Measurements from ENCODE around the gene FAM83F.

Gene FAM83F

DNA sequence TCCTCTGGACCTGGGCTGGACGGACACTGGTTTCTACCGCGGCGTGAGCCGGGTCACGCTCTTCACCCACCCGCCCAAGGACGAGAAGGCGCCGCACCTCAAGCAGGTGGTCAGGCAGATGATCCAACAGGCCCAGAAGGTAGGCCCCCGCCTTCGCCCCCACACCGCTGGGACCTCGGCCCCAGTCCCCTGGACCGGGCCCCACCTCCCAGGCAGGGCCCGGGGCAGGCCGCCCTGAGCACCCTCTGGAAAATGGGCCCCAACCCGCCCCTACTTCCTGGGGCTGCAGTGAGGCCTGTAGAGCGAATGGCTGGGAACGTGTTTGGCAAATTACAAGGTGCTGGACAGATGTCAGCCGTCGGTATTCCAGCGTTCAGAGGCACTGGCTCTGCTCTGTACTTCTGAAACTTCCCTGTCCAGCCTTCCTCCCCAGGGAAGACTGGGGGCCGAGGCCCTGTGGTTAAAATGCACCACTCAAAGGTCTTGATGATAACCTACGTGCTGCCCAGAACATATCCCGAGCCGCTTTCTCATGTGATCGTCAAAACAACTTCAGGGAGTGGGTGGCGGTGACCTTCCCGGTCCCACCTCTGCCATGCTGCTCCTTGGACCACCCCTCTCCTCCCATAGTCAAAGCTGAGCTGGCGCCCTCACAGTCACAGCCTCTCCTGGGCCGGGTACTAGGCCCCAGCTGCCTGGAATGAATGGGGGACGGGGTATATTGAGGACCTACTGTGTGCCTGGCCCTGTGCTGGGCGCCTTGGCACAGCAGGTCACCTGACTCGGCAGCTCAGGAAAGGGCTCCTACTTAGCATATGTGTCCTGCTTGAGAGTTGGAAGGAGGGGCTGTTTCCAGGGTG is 869 bp downstream of the FAM83F start:
- DNase-seq: no peak

GRCh38 chr22:39996732-39997131 is 2.0 kb downstream of the FAM83F start:
- no peak for DNase-seq

DNA sequence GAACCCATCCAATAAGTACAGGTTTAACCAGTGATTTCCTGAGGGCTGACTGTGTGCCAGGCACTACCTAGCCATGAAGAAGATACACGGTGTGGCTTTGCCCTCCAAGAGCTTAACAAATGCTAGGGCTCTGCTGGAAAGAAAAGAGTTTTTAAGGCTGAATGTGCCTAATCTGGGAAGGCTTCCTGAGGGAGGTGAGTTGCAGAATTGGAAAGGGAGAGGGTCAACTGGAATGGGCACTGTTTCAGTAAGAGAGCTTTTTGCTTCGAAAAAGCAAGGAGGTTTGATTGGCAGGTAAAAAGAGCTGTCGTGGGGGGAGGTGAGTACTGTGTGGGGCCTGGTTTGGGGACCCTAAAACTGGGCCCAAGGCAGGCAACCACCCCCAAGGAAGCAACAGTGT is 2.7 kb downstream of the FAM83F start:
- no peak for DNase-seq

DNA sequence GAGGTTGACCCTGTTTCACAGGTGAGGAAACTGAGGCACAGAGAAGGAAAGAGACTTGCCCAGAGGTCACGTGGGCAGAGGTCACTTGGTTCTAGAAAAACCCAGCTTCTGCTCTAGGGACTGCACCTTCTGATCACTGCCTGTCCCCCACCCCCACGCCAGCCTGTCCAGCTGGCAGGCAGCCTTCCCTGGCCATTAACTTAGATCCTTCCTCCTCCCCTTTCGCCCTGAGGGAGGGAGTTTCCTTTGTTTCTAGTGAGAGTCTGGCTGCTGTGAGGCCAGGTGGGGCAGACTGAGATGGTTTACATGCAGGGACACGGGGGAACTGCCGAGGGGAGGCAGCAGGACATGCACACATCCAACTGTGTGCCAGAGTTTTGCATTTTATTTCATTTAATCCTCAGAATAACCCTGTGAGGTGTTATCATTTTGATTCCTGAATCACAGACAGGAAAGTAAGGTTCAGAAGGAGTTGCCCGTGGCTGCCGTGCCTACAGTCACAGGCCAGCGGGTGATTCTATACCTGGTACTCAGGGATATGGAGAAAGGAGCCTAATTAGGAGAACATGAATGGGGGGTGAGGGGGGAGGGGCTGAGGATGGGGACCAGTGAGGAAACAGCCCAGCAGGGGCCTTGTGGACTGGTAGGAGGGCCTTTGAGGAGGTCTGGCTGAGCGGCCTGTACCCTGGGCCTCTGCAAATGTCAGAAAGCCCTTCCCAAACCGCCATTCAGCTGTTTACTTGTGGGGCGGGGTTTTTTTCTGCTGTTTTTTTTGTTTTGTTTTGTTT is 3.4 kb downstream of the FAM83F start:
- no peak for DNase-seq

DNA sequence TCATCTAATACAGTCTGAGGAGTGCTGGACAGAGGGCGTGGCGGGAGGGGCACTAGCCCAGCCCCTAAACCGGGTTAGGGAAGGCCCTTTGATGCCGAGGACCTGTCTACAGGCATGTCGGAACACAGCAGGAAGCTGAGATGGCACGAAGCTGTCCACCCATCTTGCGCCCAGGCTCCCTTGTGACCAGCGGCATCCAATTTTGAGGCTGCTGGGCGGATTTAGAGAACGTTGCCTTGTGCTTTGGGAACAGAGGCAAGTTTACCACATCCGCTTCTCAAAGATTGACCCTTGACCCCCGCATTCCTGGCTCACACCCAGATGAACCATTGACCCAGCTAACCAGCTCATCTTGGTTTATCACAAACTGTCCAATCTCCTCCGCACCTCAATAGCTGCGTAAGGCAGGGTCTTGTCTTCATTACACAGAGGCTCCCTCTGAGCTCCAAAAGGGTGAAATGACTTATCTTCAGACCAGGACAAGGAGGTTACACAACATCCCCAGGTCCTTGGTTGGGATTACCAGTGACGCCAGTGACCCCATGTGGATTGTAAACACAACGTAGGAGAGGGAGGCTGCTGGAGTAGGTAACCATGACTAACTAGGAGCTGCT is 4.5 kb downstream of the FAM83F start:
- peak in 1 of 2 donors; percentile 17 for DNase-seq

DNA sequence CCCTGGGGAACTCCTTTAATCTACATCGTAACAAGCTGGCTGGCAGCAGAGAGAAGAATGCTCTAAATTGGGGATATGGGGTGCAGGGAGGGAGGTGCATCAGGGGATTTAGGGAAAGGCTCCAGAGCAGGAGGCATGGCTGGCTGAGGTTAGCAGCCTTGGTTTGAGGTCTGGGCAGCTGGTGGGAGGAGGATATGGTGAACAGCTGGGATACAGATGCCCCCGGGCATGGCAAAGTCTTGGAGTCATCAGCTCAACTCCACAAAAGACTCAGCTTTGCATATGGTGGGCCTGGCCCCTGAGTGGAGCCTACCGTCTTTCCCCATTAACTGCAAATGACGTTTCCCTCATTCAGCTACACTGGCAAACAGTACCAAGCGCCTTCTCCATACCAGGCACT is 5.4 kb downstream of the FAM83F start:
- no peak for DNase-seq

- no peak for DNase-seq
These were observed 6.4 kb downstream of the FAM83F start for GRCh38 chr22:40001106-40001505.

DNA sequence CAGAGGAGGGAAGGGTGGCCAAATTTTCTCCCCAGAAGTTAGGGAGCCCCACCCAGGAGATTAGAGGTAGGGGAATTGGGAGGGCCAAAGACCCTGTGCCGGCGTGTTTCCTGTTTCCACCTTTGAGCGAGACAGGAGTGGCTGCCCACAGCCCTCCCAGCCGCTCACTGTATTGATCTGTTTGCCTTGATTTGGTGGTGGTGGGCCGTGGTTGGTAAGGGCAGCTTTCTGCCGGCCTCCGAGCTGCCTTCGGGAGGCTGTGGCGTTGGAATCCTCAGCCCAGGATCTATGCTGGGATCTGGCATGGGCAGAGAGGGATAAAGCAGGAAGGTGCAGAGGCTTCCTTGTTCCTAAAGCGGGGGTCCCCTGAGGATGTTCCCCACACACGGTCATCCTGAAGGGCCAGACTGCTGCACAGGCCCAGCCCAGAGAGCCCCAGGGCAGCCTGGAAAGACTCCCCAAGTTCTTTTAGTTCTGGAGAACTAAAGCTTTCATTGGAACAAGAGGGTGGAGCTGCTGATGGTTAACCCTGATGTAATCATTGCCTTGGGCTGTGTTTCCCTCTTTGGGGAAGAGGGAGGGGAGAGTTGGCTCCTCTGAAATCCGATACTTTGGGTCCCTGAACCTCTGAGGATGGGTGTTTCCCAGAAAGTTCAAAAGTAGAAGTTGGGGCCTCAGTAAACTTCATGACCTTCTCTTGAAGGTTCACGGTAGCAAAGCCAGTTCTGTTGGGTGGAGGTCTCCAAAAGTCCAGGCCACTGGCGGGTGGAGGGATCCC is 7.2 kb downstream of the FAM83F start:
- no peak for DNase-seq

- no peak for DNase-seq
These were observed 8.4 kb downstream of the FAM83F start for GRCh38 chr22:40002935-40003715.

- no peak for DNase-seq
These were observed 10.1 kb downstream of the FAM83F start for GRCh38 chr22:40004836-40005235.

GRCh38 chr22:40006641-40007040 is 11.9 kb downstream of the FAM83F start:
- no peak for DNase-seq

GRCh38 chr22:40007853-40008710 is 13.3 kb downstream of the FAM83F start:
- DNase-seq: peak; percentile 85 to 87

- no peak for DNase-seq
These were observed 14.1 kb downstream of the FAM83F start for GRCh38 chr22:40008726-40009291.

- no peak for DNase-seq
These were observed 14.6 kb downstream of the FAM83F start for GRCh38 chr22:40009292-40009774.

- peak in 1 of 2 donors; percentile 31 for DNase-seq
These were observed 15.4 kb downstream of the FAM83F start for GRCh38 chr22:40009951-40010671.

- DNase-seq: no peak
These were observed 16.0 kb downstream of the FAM83F start for GRCh38 chr22:40010746-40011145.

DNA sequence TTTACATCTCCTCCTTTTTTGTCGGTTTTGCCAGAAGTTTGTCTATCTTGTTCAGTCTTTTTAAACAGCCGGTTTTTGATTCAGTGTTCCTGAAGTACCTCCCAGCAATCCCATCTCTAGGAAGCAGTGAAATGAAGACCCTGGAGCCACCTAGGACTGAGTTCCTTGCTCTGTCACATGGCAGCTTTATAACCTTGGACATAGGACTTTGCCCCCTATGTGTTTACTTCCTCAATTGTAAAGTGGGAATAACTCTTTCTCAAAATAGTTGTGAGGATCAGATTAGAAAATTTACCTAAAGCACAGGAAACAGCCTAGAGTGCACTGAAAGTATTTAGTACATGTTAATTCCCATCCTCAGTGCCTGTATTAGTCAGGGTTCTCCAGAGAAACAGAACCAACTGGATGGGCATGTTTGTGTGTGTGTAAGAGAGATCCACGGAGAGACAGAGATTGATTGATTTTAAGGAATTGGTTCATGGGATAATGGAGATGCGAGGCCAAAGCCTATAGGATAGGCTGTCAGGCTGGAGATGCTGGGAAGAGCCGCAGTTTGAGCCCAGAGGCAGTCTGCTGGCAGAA is 20.0 kb downstream of the FAM83F start:
- no peak for DNase-seq

DNA sequence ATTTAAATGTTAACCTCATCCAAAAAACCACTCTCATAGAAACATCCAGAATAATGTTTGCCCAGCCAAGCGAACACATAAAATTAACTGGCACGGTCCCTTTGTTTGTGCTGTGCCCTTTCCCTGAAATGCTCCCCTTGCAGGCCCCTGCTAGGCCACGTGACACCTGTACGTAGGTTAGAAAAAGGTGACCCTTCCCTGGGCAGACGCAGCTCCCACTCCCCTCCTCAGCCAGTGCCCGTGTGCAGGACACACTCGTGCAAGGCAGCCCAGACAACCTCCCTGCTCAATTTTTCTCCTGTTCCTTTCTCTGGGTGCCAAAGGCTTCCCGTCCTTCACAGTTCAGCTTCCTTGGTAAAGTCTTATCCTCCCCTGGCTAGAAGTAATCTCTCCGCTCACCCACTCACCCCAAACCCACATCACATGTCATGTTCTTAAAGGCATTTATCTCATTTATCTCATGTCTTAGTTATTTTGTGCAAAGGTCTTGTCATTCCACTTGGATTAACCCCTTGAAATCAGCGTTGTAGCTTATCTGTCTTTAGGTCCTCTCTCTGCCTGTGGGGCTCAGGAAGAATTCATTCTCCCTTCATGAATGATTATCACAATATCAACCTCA is 20.7 kb downstream of the FAM83F start:
- no peak for DNase-seq

- no peak for DNase-seq
These were observed 23.3 kb downstream of the FAM83F start for GRCh38 chr22:40018051-40018450.
